Measurements from ENCODE around the gene GRM8. TPM values are rescaled to one million over a fixed set of nuclear protein-coding genes. Genes with fewer than 3 reads are reported as not detected.

Gene GRM8
- total and polyA plus RNA-seq, 8 donors = 0.25 to 2.8 (median 1.3) TPM; not detected in 4

DNA sequence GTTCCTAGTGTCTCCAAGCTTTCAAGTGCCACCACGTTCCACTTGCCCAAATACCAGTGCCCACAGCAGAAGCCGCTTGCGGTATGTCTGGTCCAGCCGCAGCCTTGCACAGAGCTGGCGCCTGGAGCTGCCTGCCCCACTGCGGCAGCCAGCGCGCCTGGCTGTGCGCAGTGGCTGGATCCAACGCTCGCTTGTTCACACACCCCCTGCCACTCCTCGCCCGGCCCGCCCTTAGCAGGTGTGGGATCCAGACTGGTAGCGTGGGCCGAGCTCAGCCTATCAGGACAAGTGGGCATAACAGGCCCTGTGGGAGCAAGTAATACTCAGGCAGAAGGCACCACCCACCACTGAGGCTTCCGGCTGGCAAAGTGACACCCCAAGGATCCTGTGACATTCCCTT lies 294.4 kb downstream of the GRM8 start:
- DNase-seq = no peak
- Histone ChIP-seq H3K4me3 (no peak overlapping the region), H3K36me3 (no peaks in the 10 kb centered on the region), H3K27ac (no peak overlapping the region), H3K27me3 (no peaks in the 10 kb centered on the region), H3K4me1 (no peaks in the 10 kb centered on the region), H3K9me3 (peaks cover 0 to 9% (median 4%) of the 10 kb centered on the region in 4 donors)
- intact Hi-C loops (cut with DNase I; ENCODE audit: low total_unique reads) = no loop called here
- 93 to 97% (median 96%) methylated on average over 17 of the region's 17 CpGs for WGBS, 5 donors
- TF ChIP-seq EP300 (IDR thresholded peaks at IDR 0.05) (no peak), POLR2A (IDR thresholded peaks at IDR 0.05) (no peak), POLR2AphosphoS5 (IDR thresholded peaks at IDR 0.05) (no peak)
- TF ChIP-seq, protein P1, sequence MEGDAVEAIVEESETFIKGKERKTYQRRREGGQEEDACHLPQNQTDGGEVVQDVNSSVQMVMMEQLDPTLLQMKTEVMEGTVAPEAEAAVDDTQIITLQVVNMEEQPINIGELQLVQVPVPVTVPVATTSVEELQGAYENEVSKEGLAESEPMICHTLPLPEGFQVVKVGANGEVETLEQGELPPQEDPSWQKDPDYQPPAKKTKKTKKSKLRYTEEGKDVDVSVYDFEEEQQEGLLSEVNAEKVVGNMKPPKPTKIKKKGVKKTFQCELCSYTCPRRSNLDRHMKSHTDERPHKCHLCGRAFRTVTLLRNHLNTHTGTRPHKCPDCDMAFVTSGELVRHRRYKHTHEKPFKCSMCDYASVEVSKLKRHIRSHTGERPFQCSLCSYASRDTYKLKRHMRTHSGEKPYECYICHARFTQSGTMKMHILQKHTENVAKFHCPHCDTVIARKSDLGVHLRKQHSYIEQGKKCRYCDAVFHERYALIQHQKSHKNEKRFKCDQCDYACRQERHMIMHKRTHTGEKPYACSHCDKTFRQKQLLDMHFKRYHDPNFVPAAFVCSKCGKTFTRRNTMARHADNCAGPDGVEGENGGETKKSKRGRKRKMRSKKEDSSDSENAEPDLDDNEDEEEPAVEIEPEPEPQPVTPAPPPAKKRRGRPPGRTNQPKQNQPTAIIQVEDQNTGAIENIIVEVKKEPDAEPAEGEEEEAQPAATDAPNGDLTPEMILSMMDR (IDR thresholded peaks at IDR 0.05) = no peak

DNA sequence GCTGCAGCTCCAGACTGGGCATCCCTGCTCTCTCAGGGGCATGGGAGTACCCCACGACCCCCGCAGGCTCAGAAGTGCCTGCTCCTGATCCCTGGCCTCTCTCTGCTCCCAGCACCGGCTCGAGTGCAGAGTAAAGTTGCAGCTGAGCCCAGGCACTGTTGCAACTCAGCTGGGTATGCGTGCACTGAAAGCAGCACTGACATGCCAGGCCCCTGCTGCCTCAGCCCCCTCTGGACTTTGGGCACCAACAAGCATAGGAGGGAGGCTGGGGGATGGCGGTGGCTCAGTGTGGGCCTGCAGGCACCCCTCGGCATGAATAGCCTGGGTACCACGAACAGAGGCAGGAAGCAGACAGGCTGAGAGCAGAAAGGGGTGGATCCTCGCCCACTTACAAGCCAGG lies 295.3 kb downstream of the GRM8 start:
- intact Hi-C loops (cut with DNase I; ENCODE audit: low total_unique reads) = no loop called here
- WGBS, 5 donors = 79 to 91% (median 85%) methylated on average over 8 to 9 of the region's 9 CpGs
- Histone ChIP-seq H3K27ac (no peak overlapping the region), H3K9me3 (peaks cover 0 to 9% (median 4%) of the 10 kb centered on the region in 4 donors), H3K4me1 (no peaks in the 10 kb centered on the region), H3K36me3 (no peaks in the 10 kb centered on the region), H3K4me3 (no peak overlapping the region), H3K27me3 (no peaks in the 10 kb centered on the region)
- no peak for DNase-seq
- TF ChIP-seq POLR2A (IDR thresholded peaks at IDR 0.05) = no peak
- no peak for TF ChIP-seq POLR2AphosphoS5 (IDR thresholded peaks at IDR 0.05)
- TF ChIP-seq, protein P1 (IDR thresholded peaks at IDR 0.05) = no peak
- TF ChIP-seq EP300 (IDR thresholded peaks at IDR 0.05) = no peak

DNA sequence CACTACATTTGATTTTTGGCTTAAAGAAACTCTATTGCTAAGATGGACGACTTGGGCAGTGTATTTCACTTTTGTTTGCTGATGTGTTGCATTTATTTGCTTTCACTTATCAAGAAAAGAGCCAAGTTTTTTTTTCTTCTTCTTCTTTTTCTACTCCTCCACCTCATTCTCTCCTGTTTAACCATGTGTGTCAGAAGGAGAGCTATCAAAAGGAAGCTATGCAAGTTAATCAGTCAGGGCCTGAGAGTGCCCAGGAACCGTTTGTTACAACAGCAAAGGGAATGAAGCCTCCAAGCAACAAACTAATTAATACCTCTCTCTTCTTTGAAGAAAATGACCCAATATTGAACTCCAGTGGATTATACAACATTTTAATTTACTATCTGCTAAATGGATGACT lies 299.3 kb downstream of the GRM8 start:
- intact Hi-C loops (cut with DNase I; ENCODE audit: low total_unique reads) = no loop called here
- no peaks in the 10 kb centered on the region for H3K27me3 ChIP-seq

DNA sequence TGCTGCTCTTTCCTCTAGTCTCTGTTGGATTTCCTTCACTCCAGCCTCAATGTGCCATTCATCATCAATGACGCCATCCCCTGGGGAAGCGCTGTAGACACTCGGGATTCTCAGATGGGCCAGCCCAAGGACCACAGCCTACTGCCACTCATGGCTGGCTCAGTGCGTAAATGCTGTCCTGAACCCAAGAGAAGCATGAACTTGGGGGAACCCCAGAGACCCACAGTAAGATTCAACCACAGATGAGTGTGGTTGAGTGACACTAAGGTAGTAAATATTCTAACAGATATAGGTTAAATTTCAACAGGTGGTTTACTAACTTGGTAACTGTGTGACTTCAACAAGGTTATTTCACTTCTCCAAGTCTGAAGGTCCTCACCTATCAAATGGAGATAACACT lies 304.1 kb downstream of the GRM8 start:
- WGBS, 5 donors = 84 to 91% (median 86%) methylated on average over 4 of the region's 4 CpGs
- intact Hi-C loops (cut with DNase I; ENCODE audit: low total_unique reads) = no loop called here
- no peaks in the 10 kb centered on the region for H3K36me3 ChIP-seq
- no peak for DNase-seq
- no peak overlapping the region for H3K27ac ChIP-seq
- H3K4me3 ChIP-seq = no peak overlapping the region
- H3K9me3 ChIP-seq = no peaks in the 10 kb centered on the region
- H3K4me1 ChIP-seq = no peaks in the 10 kb centered on the region
- TF ChIP-seq EP300 (IDR thresholded peaks at IDR 0.05) = no peak
- no peaks in the 10 kb centered on the region for H3K27me3 ChIP-seq

More for the DNA sequence above, 299.3 kb downstream of the GRM8 start:
- Histone ChIP-seq H3K4me3 (no peak overlapping the region), H3K36me3 (no peaks in the 10 kb centered on the region), H3K4me1 (no peaks in the 10 kb centered on the region), H3K27ac (no peak overlapping the region), H3K9me3 (peaks cover 0 to 8% (median 4%) of the 10 kb centered on the region in 4 donors)
- no peak for DNase-seq
- 14 to 27% (median 20%) methylated on average over 2 of the region's 2 CpGs for WGBS, 5 donors
- TF ChIP-seq, protein P1 (IDR thresholded peaks at IDR 0.05) = no peak
- TF ChIP-seq EP300 (IDR thresholded peaks at IDR 0.05) (no peak), POLR2A (IDR thresholded peaks at IDR 0.05) (no peak), POLR2AphosphoS5 (IDR thresholded peaks at IDR 0.05) (no peak)

DNA sequence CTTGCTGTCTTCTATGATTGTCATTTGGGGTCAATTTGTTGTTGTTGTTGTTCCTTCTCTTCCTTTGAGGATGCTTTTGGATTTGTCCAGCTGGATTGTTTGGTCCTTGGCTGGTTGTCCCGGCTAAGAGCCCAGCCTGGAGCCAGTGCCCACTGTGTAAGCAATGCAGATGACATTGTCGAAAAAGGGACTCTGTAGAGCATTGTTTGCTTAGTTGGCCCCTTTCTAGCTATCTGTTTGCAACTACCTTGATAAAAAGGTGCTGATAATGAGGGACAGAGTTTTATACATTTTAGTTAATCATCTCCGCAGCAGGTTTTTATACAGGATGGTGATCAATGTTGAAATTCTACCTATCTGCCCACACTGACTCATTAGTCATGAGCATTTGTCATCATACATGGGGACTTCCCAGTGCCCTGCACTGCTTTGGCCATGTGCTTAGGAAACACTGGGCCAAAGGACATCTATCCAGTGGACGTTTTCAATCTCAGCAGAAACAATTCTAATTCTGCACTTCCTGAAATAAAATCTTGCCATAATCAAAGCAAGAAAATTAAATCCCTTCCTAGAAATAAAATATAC lies 311.9 kb downstream of the GRM8 start:
- Histone ChIP-seq H3K4me3 (no peak overlapping the region), H3K4me1 (no peaks in the 10 kb centered on the region), H3K9me3 (no peaks in the 10 kb centered on the region), H3K36me3 (no peaks in the 10 kb centered on the region), H3K27me3 (no peaks in the 10 kb centered on the region), H3K27ac (no peak overlapping the region)
- intact Hi-C loops (cut with DNase I; ENCODE audit: low total_unique reads) = no loop called here
- TF ChIP-seq, protein P1 (IDR thresholded peaks at IDR 0.05) = no peak
- TF ChIP-seq POLR2AphosphoS5 (IDR thresholded peaks at IDR 0.05) = no peak
- TF ChIP-seq POLR2A (IDR thresholded peaks at IDR 0.05) = no peak
- no peak for TF ChIP-seq EP300 (IDR thresholded peaks at IDR 0.05)
- no peak for DNase-seq
- 35 to 53% (median 42%) methylated on average over 4 of the region's 4 CpGs for WGBS, 5 donors

All from stomach (tissue), 9 donors.